ENCODE results near the gene C16orf54. TPM values are rescaled to one million over a fixed set of nuclear protein-coding genes. Genes with fewer than 3 reads are reported as not detected.
A peak's percentile ranks its signal among the peaks of the same experiment; 100 is the strongest.

Gene C16orf54
- total and polyA plus RNA-seq, 9 of the 15 experiments (the other 6 are each of a cell fraction or from before 2014, with no cell fraction given): 0.09 TPM; not detected in 8

- H3K9me3 ChIP-seq (replicated peaks; ENCODE audit: control insufficient read depth, insufficient read depth, low read depth, low read length): no peaks in the 10 kb centered on the region
- peaks cover 0 to 3% of the 10 kb centered on the region in 2 experiments; a peak in 1 of 5 replicates for H3K27me3 ChIP-seq (ENCODE audit: control insufficient read depth in 2 of 2, insufficient read depth in 2 of 2, low read length in 2 of 2)
- H3K27ac ChIP-seq (ENCODE audit: extremely low read depth, low read depth, low read length): no peak overlapping the region
- no peak overlapping the region for H3K4me2 ChIP-seq (ENCODE audit: insufficient read depth, low read length)
- FAIRE-seq (no peak), DNase-seq (ENCODE audit: extremely low read depth in 1 of 4, low spot score in 3 of 4) (peak in 1 of 4 experiments; percentile 15), ATAC-seq (no peak)
- H3K9ac ChIP-seq (ENCODE audit: insufficient read depth in 1 of 2, low read depth in 2 of 2, low read length in 2 of 2): no peak overlapping the region
- no peaks in the 10 kb centered on the region for H3K79me2 ChIP-seq (ENCODE audit: control insufficient read depth, insufficient read depth, low read length)
- H3K4me1 ChIP-seq (replicated peaks in 1 of 2; ENCODE audit: control insufficient read depth in 2 of 2, insufficient read depth in 2 of 2, low read length in 2 of 2): peaks cover 2 to 8% of the 10 kb centered on the region in 2 experiments; a peak in 3 of 5 replicates
- H3K4me3 ChIP-seq: no peak overlapping the region
- H4K20me1 ChIP-seq (replicated peaks; ENCODE audit: control insufficient read depth, insufficient read depth, low read length): no peaks in the 10 kb centered on the region
- no peak overlapping the region for H2AFZ ChIP-seq (ENCODE audit: low read depth, low read length)
- in situ Hi-C loops (cut with MboI) (no loop called here), intact Hi-C loops (cut with micrococcal nuclease) (no loop called here)
- H3K9me1 ChIP-seq (ENCODE audit: control insufficient read depth, insufficient read depth, low read length): no peaks in the 10 kb centered on the region
- H3K36me3 ChIP-seq (ENCODE audit: control insufficient read depth, insufficient read depth, low read length): no peaks in the 10 kb centered on the region
- TF ChIP-seq ZNF121 (CRISPR knock-in tag; conservative IDR thresholded peaks at IDR 0.05) (peak; percentile 64), MYC (IDR thresholded peaks at IDR 0.05; ENCODE audit: low read depth, low read length) (0 out of 2 replicates have a peak, but pooled peaks have one; percentile 3), MYC (CRISPR knock-in tag; IDR thresholded peaks at IDR 0.05; ENCODE audit: borderline replicate concordance, low read depth) (no peak), NRF1 (conservative IDR thresholded peaks at IDR 0.05 in 1 of 2, IDR thresholded peaks at IDR 0.05 in 1 of 2) (no peak), CTCF (IDR thresholded peaks at IDR 0.05 in 2 of 3, conservative IDR thresholded peaks at IDR 0.05 in 1 of 3; ENCODE audit: insufficient read depth in 2 of 3, low read depth in 1 of 3, low read length in 3 of 3) (peak in 2 of 3 experiments; percentile 10 to 43; a peak in 1 of 6 replicates)
- WGBS (ENCODE audit: insufficient coverage, low coverage, missing lambda C conversion rate): 3% methylated on average over 5 of the region's 5 CpGs
- ChIA-PET CTCF (ENCODE audit: low intra/inter-chr PET ratio) (no interaction called here), POLR2A (no interaction called here)
- BruUV-seq (replicated peaks): no TSS peak
Measured at GRCh38 chr16:29736112-29736511, 9.7 kb downstream of the C16orf54 start.
